HG03565 (cell line): ENCODE data around the gene INPP4B.

ENCODE experiments used
- ATAC-seq: cut with Tn5 transposase; IDR thresholded peaks from one replicate; pipeline ENCODE4 v1.9.1; 2021; ENCODE audit warnings: mild to moderate bottlenecking, moderate library complexity; ENCODE audit not compliant: unreplicated experiment

Gene INPP4B

DNA sequence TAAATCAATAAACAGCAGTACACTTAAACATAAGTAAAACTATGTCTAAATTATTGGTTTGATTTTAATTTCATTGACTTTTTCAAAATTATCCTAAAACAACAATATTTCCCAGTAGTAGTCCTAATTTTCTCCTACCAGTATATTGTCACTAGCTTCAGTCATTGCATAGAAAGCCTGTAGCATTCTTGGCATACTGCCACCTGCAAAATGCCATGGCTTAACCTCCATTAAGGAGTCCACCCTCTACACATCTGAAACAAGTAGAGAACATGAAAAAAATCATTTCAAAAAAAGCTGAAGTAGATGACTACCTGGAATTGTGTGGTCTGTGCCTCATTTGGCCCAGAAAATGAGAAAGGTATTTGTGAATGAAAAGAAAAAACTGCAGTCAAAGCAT is 348.5 kb downstream of the INPP4B start:
- no peak for ATAC-seq

DNA sequence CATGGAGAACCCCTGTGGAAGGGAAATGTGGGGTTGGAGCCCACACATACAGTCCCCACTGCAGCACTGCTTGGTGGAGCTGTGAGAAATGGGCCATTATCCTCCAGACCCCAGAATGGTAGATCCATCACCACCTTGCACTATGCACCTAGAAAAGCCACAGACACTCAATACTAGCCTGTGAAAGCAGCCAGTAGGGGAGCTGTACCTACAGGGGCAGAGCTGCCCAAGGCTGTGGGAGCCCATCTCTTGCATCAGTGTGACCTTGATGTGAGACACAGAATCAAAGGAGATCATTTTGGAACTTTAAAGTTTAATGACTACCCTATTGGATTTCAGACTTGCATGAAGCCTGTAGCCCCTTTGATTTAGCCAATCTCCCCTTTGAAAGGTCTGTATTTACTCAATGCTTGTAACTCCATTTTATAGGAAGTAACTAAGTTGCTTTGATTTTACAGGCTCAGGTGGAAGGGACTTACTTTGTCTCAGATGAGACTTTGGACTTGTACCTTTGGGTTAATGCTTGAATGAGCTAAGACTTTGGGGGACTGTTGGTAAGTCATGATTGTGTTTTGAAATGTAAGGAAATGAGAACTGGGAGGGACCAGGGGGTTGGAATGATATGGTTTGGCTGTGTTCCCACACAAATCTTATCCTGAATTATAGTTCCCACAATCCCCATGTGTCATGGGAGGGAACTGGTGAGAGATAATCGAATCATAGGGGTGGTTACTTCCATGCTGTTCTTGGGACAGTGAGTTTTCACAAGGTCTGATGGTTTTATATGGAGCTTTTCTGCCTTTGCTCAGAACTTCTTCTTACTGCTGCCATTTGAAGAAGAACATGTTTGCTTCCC is 352.6 kb downstream of the INPP4B start:
- ATAC-seq, result no peak

DNA sequence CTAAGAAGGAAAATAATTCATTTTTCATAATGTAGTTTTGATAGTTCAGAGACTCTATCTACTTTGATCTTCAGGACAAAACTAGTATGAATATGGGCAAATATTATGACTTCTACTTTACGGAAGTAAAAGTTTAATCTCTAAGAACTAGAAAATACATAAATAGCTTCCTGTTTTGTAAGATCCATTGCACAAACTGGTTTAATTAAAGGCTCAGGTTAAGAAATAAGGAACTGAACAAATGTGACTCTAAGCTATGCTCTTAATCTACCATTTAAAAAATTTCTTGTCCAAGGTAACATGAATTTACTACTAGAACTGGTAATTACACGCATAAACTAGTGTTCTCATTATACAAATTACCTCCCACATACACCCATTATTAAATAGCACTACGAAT is 360.6 kb downstream of the INPP4B start:
- no peak for ATAC-seq

DNA sequence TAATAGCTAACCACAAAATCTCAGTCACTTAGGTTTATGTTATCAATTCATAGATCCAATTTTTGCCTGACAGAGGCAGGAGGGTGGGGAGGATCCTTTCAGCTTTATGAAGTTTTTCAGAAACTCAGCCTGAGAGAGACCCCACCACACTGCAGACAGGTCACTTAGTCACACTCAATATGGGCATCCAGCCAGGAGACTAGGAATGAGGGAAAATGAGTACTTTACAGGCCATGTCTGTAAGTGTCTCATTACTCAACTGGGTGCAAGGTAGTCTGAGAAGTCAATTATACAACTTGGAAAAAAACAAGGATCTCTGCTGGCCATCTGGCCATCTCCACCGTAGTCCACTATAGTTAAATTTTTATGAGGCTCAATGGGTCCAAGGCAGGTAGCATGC is 365.9 kb downstream of the INPP4B start:
- ATAC-seq, result no peak

DNA sequence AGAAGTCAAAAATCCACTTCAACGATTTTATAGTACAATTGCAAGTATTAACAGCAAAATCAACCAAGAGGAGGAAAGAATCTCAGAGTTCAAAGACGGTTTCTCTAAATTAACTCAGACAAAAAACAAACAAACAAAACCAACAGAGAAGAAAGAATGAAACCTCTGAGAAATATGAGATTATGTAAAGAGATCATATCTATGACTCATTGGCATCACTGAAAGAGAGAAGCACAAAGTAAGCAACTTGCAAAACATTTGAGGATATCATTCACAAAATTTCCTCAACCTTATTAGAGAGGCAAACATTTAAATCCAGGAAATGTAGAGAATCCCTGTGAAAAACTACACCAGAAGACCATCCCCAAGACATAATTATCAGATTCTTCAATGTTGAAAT is 370.4 kb downstream of the INPP4B start:
- ATAC-seq, result no peak

DNA sequence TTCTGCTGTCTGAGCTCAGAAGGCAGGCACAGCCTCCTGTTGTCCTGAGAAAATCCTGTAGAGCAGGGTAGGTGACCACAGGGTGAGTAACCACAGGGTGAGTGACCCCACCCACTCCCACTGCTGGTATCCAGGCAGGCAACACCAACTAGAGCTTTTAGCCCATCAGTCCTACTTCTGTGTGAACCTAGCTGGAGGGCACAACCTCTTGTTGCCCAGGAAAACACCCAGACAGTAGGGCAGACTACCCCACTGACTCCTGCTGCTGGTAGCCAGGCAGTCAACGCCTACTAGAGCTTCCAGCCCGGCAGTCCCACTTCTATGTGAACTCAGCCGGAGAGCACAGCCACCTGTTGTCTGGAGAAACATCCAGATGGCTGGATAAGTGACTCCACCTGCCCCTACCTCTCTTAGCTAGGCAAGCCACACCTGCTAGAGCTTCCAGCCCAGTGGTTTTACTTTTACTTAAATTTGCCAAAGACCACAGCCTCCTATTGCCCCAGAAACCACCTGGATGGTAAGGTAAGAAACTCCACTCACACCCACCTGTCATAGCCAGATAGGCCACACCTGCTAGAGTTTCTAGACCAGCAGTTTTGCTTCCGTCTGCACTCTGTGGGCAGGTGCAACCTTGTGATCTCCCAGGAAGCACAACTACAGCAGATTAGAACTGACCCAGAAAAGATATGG is 371.6 kb downstream of the INPP4B start:
- ATAC-seq, result no peak

DNA sequence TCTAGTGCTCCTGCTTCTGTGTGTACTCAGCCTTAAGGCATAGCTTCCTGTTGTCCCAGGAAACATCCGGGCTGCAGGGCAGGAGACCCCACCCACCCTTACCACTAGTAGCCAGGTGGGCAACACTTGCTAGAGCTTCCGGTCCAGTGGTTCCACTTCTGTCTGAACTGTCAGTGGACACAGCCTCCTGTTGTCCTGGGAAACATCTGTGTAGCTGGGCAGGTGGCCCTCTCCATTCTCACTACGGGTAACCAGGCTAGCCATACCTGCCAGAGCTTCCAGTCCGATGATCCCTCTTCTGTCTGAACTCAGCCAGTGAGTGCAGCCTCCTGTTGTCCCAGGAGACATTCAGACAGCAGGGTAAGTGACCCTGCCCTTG is 372.2 kb downstream of the INPP4B start:
- ATAC-seq, result no peak

DNA sequence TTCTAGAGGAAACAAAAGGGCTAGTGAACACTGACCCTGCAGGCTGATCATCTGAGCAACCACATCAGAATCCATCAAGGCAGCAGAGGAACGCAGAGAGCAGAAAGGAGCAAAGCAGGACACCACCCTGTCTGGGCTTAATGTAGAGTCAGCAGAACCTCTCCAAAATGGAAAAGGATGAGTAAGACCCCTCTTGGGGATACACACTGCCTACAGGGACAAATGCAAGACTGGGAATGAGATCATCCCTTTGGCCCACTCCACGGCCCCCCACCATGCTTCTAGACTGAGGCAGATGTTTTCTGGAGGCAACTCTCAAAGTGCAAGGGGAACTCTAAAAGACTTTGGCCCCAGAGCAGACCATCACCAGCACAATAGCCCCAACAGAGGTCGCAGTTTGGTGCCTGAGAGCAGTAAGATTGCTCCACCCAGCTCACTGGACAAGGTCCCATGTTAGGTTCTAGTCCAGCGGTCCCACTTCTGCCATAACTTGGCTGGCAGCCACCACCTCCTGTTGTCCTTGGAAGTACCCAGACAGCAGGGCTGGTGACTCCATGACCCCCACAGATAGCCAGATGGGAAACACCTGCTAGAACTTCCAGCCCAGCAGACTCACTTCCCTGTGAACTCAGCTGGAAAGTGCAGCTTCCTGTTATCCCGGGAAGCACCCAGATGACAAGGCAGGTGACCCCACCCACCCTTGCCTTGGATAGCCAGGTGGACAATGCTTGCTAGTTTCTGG is 372.7 kb downstream of the INPP4B start:
- ATAC-seq, result no peak

DNA sequence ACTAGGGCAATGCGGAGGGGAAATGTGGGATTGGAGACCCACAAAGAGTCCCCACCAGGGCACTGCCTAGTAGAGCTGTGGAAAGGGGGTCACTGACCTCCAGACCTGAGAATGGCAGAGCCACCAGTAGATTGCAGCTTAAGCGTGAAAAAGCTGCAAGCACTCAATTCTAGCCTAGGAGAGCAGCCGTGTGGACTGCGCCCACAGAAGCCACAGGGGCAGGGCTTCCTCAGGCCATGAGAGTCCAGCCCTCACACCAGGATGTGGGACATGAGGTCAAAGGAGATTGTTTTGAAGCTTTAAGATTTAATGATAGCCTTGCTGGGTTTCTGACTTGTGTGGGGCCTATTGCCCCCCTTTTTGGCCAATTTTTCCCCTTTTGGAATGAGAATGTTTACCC is 379.0 kb downstream of the INPP4B start:
- ATAC-seq, result no peak

DNA sequence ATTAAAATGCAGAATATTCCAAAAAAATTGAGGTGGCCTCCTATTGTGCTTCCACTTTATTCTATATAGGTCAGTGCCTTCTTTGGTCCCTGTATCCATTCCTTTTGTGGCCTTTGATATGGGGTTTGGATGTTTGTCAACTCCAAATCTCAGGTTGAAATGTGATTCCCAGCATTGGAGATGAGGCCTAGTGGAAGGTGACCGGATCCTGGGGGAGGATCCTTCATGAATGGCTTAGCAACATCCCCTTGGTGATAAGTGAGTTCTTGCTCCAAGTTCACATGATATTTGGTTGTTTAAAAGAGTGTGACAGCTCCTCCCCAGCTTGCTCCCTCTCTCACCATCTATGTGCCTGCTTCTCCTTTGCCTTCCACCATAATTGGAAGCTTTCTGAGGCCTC is 380.6 kb downstream of the INPP4B start:
- no peak for ATAC-seq

DNA sequence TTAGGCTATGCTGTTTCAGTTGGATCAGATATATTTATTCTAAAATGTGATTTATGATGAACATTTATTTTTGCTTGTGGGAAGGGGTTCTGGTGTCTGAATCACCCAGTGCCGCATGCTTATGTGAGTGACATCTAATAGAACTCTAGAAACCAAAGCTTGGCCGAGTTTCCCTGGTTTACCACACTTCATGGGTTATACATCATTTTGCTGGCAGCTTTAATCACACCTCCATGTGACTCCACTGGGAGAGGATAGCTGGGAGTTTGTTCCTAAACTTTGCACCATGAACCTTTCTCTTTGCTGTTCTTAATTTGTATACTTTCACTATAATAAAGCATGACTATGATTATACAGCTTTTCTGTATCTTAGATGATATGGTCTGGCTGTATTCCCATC is 382.9 kb downstream of the INPP4B start:
- no peak for ATAC-seq

DNA sequence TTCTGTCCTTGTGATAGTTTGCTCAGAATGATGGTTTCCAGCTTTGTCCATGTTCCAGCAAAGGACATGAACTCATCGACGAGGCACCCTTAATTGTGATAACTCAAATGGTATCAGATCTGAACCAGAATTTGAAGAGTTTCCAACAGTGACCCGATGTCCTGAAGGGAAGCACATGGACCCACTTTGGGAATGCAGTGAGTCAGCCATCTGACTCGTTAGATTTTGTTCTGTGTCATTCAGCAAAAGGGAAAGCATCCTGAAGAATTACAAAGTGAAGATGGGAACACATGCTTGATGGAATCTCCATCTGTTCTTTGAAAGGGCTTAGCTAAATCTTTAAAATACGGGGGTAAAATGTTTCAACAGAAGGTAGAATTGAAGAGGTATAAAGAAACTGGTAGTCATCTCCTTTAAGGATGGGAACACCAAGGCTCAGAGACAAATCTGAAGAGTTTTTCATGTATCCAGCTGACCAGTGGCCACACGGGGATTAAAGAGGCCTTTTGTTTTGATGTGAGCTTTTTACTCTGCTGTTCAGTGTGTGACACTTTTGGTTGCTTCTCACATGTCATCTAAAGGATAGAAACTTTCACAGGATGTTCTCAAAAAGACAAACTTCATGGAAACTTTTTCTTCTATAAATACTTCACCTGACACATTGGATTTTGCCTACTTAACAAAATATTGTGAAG is 393.8 kb downstream of the INPP4B start:
- no peak for ATAC-seq

DNA sequence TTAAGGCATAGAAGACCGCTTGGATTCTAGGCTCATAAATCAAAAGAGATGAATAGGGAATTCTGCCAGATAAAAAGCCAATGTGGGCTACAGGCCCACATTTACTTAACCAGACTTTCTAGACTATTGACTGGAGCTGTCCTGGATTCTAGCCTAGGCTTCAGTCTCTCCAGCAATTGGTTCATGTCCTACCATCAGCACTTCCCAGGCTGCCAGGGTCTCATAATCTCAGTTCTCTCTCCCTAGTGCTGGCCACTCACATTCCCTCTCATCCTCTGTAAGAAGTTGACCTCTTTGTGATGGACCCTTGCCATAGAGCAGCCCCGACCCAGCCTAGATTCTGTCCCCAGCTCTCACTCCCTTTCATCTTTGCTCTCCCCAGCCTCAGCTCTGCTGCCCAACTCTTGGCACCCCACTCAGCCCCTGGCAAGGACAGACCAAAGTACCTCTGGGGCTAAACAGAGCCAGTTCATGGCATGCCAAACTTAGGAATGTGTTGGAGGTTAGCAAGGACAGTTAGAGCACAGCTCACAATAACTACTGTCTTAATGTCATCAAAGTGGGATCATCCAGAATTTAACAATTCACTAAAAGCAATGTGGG is 396.2 kb downstream of the INPP4B start:
- ATAC-seq, result no peak

DNA sequence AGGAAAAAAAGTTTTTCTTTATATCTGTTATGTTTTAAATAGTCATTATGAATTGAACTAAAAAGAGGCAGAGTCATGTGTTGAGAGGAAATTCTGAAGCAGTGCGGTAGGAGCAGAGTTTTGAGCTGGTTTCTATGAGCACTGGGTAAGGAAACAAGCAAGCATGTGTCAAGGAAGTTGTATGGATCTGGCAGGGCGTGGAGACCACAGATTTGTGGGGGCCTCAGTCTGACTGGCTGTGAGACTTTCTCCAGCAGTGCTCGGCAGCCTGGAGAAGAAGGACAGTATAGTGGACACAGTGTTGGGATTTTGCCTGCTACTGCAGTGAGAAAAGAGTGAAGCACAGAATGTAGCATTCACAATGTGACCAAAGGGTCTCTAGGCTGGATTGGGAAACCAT is 399.1 kb downstream of the INPP4B start:
- ATAC-seq, result no peak

DNA sequence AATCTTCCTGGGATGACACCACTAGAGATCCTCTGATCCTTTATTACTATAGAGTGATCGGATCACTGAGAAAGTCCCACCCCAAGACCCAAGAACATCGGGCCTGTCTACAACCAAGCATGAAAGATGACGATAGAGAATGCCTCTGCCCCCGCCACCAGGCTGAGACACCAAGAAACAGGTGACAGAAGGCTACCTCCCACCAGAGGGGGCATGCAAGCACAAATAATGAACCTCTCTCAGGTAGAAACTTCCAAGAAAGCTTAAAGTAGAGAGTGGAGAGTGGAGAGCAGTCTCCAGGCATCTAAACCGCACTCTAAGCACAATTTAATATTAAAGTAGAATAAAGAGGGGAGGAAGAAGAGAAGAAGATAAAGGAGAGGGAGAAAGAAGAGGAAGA is 402.6 kb downstream of the INPP4B start:
- ATAC-seq, result no peak

DNA sequence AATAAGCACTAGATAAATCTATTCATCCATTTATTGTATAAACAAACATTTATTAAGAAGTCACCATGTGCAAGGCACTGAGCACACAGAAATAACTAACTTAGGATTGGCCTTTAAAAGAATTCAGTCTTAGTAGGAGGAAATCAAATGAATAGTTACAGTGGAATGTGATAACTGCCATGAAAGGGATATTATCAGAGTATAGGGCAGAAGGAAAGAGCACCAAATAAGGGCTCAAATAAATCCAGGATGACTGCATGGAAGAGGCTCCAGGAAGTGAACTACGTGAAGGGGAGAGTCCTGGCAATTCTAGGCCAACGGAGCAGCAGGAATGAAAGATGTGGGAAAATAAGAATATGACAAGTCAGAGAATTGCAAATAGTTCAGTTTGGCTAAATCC is 406.0 kb downstream of the INPP4B start:
- ATAC-seq, result no peak

DNA sequence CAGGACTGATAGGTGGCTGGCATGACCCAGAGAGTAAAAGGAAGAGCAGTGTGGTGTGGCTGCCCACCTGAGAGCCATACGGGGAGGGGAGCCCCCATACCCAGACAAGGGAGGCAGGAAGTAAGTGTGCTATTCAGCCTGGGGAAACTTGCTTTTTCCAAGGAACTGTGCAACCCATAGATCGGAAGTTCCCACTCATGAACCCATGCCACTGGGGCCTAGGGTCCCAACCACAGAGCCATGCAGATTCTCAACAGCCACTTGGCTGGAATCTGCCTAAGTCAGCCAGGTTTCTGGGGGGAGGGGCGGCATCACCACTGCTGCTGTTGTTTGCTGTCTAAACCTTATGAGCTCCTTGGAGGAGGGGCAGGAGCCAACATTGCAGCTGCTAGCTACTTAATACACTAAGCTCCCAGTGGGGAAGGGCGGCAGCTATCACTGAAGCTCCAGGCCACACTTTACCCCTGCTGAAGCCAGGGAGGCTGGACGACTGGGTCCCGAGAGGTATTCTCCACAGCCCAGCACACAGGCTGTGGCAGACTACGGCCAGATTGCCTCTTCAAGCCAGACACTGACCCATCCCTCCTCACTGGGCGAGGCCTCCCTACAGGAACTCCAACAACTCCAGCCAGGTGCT is 410.4 kb downstream of the INPP4B start:
- ATAC-seq, result no peak

DNA sequence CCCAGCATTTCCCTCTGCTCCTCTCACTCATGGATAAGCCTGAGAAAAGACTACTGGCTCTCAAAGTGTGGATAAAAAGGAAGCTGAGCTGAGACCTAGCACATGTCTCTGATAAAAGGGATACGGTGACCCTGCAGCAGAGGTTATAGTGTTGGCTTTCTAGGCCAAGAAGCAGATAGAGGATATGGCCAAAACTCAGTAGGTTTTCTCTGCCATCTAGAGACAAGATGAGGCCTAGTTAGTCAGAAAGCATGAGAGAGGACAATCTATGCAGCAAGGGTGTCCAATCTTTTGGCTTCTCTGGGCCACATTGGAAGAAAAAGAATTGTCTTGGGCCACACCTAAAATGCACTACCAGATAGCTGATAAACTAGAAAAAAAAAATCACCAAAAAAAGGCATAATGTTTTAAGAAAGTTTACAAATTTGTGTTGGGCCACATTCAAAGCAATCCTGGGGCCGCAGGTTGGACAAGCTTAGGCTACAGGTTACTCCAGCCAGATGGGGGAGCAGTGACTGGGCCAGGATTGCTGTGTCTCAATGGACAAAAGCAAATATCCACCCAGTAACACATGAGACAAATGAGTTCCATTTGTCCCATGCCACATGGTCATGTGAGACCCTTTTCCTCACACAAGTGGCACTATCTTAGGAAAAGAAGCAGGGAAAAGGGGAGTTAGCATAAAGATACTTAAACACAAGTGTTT is 411.4 kb downstream of the INPP4B start:
- ATAC-seq, result no peak

DNA sequence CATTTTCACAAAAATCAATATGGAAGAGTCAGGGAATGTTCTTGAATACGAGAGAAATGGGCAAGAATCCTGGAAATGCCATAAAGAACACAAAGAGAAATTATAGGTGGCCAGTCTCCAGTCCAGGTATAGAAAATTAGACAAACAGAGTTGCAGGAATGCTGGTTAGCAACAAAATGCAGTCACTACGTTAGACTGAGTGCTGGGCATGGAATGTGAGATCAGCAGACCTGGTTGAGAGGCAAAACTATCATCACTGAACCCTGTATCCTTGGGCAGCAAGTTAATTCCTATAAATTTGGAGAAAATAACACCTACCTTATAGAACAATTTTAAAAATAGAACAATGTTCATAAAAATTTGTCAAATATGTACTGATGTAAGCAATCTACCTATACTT is 417.4 kb downstream of the INPP4B start:
- ATAC-seq, result no peak

DNA sequence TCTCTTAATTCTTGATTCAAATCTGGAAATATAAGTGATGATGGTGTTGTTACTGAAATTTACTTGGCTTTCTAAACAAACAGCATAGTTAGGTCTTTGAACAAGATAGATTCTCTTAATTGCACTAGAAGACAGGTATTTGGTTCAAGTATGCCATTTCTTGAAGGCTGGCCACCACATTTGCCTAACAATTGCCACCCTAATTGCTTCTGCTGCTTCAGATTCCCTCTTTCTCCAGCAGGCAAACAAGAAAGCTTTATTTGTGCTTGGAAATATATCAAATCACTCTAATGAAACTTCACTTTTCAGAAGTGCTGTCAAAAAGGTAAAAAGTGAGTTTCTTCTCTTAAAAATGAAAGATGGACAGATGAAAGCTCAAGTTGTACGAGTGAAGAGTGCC is 418.6 kb downstream of the INPP4B start:
- no peak for ATAC-seq
